Stimulated activated CD8-positive, alpha-beta memory T cell treated with anti-CD3 and anti-CD28 coated beads, Interleukin-12 subunit alpha, Interleukin-12 subunit beta, amount 100 ng/mL, for 4 hours (primary cell): ENCODE results near the gene RAPGEF4.

Experiments
- DNase-seq: peaks from one replicate; pipeline ENCODE4 v3.0.0-alpha.2; 2020; ENCODE audit warnings: low read depth

The RAPGEF4 gene

GRCh38 chr2:172970660-172971059, 235.0 kb downstream of the RAPGEF4 start:
- no peak for DNase-seq

GRCh38 chr2:172972005-172972619, 236.5 kb downstream of the RAPGEF4 start:
- no peak for DNase-seq

DNA sequence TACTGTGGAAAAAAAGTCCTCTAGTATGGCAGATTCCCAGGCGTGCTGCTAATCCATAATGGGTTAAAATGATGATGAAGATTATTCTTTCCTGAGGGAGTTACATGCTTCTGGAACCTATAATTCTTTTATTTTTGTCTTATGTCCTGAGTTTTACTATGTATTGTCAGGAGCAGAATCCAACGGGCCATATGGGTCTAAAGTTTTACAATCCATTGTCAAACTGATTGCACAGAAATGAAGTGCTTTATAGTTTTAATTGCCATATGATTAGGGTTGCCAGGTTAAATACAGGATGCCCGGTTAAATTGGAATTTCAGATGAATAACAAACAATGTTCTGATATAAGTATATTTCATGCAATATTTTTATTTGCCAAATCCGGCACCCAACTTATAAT, 239.1 kb downstream of the RAPGEF4 start:
- no peak for DNase-seq

- DNase-seq, result no peak
Measured at GRCh38 chr2:172976116-172976515, 240.5 kb downstream of the RAPGEF4 start.

- DNase-seq, result no peak
Measured at GRCh38 chr2:172976816-172977215, 241.2 kb downstream of the RAPGEF4 start.

DNA sequence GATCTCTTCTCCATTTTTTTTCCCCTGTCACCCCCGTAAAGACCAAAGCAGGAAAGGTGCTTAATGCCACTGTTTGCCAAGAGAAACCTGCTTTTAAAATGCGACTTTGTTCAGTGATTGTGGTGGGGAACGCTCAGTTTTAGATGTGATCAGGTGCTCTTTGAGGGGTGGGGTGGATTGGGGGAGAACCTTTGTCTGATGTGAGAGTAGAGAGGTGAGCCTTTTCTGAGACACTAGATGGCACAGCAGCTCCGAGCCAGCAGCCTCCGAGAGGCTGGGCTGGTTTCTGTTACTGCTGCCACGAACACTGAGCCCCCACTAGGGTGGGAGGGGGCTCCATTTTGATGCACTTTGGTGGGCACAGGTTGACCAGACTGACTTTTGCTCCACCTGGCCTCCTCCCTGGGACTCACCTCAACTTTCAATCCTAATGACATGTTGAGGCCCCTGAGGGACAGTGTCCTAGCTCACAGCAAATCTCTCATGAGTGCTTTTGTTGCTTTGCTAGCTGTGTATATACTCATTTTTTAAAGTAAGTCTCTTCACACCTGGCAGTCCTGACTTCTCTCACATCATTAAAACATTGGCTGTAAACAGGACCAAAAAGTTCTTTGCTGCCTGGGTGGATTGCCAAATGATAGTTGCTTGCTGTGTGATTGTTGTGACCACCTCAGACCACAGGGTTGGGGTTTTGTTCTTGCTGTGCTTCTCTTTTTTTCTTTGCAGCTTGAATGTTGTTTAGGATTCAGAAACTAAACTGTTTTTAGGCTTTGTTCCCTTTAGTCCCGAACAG, 241.8 kb downstream of the RAPGEF4 start:
- DNase-seq, result no peak

DNA sequence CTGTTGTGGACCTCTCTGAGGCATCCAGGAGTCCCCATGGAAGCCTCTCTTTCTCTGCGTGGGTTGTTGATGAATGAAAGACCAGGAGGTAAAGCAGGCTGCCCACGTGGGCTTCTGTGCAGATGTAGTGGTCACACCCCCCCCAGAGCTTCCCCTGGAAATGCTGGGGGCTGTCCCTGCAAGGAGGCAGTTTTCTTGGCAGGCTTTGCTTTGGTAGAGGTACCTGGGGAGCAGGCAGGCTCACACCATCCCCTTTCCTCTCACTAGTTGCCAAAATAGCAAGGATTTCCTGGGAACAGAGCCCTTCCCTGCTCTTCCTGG, 242.4 kb downstream of the RAPGEF4 start:
- DNase-seq, result no peak

GRCh38 chr2:172985139-172985892, 249.7 kb downstream of the RAPGEF4 start:
- DNase-seq, result no peak

GRCh38 chr2:172986040-172986439, 250.4 kb downstream of the RAPGEF4 start:
- DNase-seq, result no peak

DNA sequence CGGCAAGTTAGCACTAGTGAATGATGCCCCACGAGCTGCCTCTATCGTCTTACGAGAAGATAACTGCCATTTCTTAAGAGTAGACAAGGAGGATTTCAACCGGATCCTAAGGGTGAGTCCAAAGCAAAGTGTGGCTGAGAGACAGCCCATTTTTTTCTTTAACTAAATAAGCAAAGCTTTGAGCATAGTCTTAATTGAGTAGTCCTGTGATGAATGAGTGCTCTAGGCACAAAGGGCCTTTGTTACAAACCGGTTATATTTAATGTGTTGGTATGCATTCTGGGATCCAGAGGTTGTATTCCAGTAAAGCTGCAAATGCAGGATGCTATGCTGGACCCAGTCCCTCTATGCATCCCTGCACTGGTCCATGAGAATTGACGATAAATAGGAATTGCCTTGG, 253.1 kb downstream of the RAPGEF4 start:
- DNase-seq, result no peak

DNA sequence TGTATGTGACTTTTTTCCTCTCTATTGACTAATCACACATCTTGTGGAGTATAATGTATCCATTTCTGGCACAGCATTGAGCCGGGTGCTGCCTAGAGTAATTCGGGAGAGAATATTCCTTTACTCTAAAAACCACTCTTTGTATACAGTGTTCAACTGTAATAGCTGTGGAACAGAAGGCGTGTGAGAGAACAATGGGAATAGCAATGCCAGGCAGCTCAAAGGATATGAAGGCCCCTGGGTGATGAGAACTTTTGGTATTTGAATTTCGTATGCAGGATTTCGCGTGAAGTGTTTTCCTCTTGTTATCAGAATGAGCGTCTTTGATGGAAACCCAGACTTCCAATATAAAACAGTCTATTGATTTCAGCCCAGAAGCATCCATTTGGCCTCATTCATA, 255.4 kb downstream of the RAPGEF4 start:
- DNase-seq, result no peak

DNA sequence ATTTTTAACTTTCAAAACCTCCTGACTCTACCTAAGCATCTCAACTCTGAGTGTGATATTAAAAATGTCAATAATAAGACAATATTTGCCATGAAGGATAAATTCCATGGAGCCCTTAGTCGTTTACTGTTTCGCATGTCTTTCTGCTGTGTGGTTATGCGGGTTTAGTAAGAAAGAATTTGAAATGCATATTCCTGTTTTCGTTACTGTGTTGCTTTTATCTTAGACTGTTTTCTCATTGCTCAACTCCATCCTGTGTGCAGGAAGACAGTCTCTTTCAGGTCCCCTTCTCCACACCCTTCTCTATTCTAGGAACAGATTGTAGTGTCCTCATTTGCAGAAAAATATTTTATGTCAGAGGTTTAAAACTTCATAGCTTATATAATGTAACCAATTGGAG, 257.5 kb downstream of the RAPGEF4 start:
- no peak for DNase-seq

GRCh38 chr2:172993931-172994717, 258.5 kb downstream of the RAPGEF4 start:
- DNase-seq, result no peak

- DNase-seq, result no peak
Measured at GRCh38 chr2:172994864-172995263, 259.2 kb downstream of the RAPGEF4 start.

- DNase-seq, result no peak
Measured at GRCh38 chr2:172995323-172996244, 259.9 kb downstream of the RAPGEF4 start.

DNA sequence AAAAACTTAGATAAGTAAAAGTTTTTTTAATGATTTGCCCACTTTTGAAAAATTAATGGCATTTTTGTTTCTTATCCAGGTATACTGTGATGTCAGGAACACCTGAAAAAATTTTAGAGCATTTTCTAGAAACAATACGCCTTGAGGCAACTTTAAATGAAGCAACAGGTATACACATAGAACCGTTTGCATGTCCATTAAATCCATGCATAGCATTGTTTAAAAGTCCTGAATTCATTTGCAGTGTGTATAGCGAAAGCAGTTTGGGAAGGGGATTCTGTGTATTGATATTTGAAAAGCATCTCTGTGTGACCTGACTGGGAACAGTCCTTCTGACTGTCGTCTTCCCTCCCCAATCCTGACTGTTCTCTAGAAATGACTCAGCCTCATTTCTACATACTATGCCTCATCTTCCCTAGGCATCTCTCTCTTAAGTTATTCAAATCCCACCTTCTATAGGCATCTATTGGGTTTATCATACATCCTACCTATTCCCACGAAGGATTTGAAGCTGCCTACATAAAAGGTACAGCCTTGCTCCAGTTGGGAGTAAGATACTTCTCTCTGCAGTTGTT, 260.8 kb downstream of the RAPGEF4 start:
- no peak for DNase-seq

DNA sequence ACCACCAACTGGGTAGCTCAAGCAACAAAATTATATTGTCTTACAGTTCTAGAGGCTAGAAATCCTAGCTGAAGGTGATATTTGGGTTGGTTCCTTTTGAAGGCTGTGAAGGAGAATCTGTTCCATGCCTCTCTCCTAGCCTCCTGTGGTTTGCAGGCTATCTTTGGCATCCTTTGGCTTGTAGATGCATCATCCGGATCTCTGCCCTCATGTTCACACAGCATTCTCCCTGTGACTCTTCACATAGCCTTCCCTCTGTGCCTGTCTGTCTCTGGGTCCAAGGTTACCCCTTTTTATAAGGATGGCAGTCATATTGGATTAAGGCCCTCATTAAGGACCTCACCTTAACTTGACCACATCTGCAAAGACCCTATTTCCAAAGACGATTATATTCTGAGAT, 261.4 kb downstream of the RAPGEF4 start:
- no peak for DNase-seq

GRCh38 chr2:172998547-172999272, 263.1 kb downstream of the RAPGEF4 start:
- no peak for DNase-seq

DNA sequence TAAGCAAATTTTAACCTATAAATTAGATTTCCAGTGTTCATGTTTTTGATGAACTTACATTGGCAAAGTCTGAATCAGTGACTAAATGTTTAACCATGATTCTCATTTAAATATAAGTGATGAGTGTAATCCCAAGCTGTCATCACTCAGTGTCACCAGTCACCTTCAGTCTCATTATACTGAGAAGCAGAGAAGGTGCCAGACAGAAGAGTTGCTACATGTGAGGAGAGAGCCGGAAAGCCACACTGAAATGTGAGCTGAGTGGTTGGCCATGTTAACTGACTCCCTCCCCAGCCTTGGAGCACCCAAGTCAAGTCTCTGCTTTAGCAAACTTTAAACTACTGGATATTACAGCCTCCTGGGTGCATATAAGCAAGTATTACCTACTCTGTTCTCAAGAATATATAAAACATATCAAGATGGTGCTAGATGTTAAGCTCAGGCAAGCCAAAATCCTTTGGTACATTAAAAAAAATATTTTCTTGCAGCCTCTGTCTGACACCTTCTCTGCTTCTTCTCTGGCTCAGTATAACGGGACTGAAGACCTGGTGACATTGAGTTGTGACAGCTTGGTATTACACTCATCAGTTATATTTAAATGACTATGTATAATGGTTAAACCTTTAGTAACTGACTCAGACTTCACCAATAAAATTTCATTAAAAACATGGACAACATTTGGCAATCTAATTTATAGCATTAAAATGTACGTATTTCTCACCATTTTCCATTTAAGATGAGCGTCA, 264.2 kb downstream of the RAPGEF4 start:
- DNase-seq, result no peak
